SK-N-SH (cell line): ENCODE results near the gene CPLX1.

Experiments
- EZH2phosphoT487 ChIP-seq: fragments of 200-600 bp; sonication (generic); IDR thresholded peaks from 2 replicates; pipeline ENCODE4 v1.6.1; 2017; ENCODE audit warnings: low read depth, mixed run types, mild to moderate bottlenecking, antibody characterized with exemption, moderate library complexity, borderline replicate concordance
- GABPA ChIP-seq: IDR thresholded peaks from 2 replicates; pipeline ENCODE4 v1.4.0; 2012; ENCODE audit warnings: low read depth, mild to moderate bottlenecking
- RCOR1 ChIP-seq: fragments of 150-350 bp; IDR thresholded peaks from 2 replicates; pipeline ENCODE4 v1.6.1; 2017; ENCODE audit warnings: antibody characterized with exemption, low read length
- TF ChIP-seq, protein P1 (sequence below): IDR thresholded peaks from 2 replicates; pipeline ENCODE4; 2012

DNA sequence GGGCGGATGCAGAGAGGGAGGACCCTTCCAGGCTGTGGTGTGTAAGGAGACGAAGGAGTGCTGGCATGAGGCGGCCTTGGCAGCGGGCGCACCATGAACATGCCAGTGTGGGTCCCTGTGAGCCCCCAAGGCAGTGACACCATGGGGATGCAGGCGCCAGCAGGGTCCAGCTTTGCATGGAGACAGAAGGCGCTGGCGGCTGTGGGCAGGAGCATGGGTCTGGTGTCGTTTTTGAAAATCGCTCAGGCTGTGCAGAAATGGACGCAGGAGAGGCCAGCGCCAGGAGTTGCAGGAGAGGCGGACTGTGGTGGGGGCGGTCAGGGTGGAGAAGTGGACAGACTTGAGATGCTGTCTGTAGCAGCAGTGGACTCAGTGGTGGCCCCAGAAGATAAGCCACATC, 64.2 kb downstream of the CPLX1 start:
- TF ChIP-seq, protein P1, sequence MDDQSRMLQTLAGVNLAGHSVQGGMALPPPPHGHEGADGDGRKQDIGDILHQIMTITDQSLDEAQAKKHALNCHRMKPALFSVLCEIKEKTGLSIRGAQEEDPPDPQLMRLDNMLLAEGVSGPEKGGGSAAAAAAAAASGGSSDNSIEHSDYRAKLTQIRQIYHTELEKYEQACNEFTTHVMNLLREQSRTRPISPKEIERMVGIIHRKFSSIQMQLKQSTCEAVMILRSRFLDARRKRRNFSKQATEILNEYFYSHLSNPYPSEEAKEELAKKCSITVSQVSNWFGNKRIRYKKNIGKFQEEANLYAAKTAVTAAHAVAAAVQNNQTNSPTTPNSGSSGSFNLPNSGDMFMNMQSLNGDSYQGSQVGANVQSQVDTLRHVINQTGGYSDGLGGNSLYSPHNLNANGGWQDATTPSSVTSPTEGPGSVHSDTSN, result no peak
- TF ChIP-seq RCOR1 (no peak), GABPA (no peak), EZH2phosphoT487 (no peak)
